CD14-positive monocyte (primary cell): ENCODE results near the gene ELP2. TPM values are rescaled to one million over a fixed set of nuclear protein-coding genes. Genes with fewer than 3 reads are reported as not detected.

ENCODE experiments used
- DNase-seq, 3 donors: peaks; one replicate each; pipeline ENCODE4 v3.0.0-alpha.2; 2011 to 2022
- H2AFZ ChIP-seq: 2 replicates; pipeline ENCODE4 v1.6.0; 2012; ENCODE audit warnings: mild to moderate bottlenecking, low read depth, low read length, inconsistent platforms; ENCODE audit not compliant: insufficient read depth, poor library complexity, severe bottlenecking
- H3K27ac ChIP-seq, 2 donors: 1 replicate in 1 of 2; 2 replicates in 1 of 2; pipeline ENCODE4 v1.5.1; 2012 to 2013; ENCODE audit warnings: low read length in 2 of 2, control low read depth in 1 of 2, inconsistent platforms in 1 of 2, low read depth in 1 of 2, mild to moderate bottlenecking in 1 of 2
- H3K27me3 ChIP-seq, 2 donors: one replicate each; pipeline versions ENCODE4 v1.6.0 to v1.6.1; 2011 to 2013; ENCODE audit warnings: low read length in 2 of 2; ENCODE audit not compliant: control insufficient read depth in 2 of 2, insufficient read depth in 2 of 2
- H3K36me3 ChIP-seq, 2 donors: replicated peaks in 1 of 2; 1 replicate in 1 of 2; 2 replicates in 1 of 2; pipeline versions ENCODE4 v1.5.1 to v1.6.1; 2012 to 2013; ENCODE audit warnings: low read length in 2 of 2, control low read depth in 1 of 2, inconsistent platforms in 1 of 2, mild to moderate bottlenecking in 1 of 2; ENCODE audit not compliant: insufficient read depth in 2 of 2, control insufficient read depth in 1 of 2
- H3K4me1 ChIP-seq, 2 donors: 1 replicate in 1 of 2; 2 replicates in 1 of 2; pipeline versions ENCODE4 v1.5.1 to v1.6.1; 2012 to 2013; ENCODE audit warnings: low read length in 2 of 2, control low read depth in 1 of 2, inconsistent platforms in 1 of 2, mild to moderate bottlenecking in 1 of 2, moderate library complexity in 1 of 2; ENCODE audit not compliant: insufficient read depth in 2 of 2, control insufficient read depth in 1 of 2
- H3K4me2 ChIP-seq: replicated peaks from 2 replicates; pipeline ENCODE3; 2012; ENCODE audit warnings: low read length, moderate library complexity, mild to moderate bottlenecking; ENCODE audit not compliant: poor library complexity, severe bottlenecking; ENCODE audit errors: extremely low read depth
- H3K4me3 ChIP-seq, 3 experiments: fragments of 200-600 bp in 1 of 3; sonication (generic) in 1 of 3; replicated peaks in 1 of 3; 1 replicate in 2 of 3; 2 replicates in 1 of 3; pipeline ENCODE4 v1.5.1; 2011 to 2013; ENCODE audit warnings: low read length in 3 of 3, mild to moderate bottlenecking in 3 of 3, control low read depth in 2 of 3, low read depth in 2 of 3, inconsistent platforms in 1 of 3, moderate library complexity in 1 of 3
- H3K79me2 ChIP-seq: 2 replicates; pipeline ENCODE4 v1.6.0; 2012; ENCODE audit warnings: mild to moderate bottlenecking, control low read depth, inconsistent platforms, low read length, moderate library complexity; ENCODE audit not compliant: insufficient read depth
- H3K9ac ChIP-seq: 2 replicates; pipeline ENCODE4 v1.6.0; 2017; ENCODE audit warnings: low read length, mild to moderate bottlenecking; ENCODE audit not compliant: insufficient read depth, poor library complexity, severe bottlenecking
- H3K9me3 ChIP-seq, 2 donors: replicated peaks in 1 of 2; 1 replicate in 1 of 2; 2 replicates in 1 of 2; pipeline versions ENCODE4 v1.5.1 to v1.6.1; 2012 to 2013; ENCODE audit warnings: low read length in 2 of 2, control low read depth in 1 of 2; ENCODE audit not compliant: control insufficient read depth in 1 of 2, insufficient read depth in 1 of 2
- H4K20me1 ChIP-seq: 2 replicates; pipeline ENCODE4 v1.6.0; 2012; ENCODE audit warnings: mild to moderate bottlenecking, low read length, control low read depth, moderate library complexity; ENCODE audit not compliant: insufficient read depth
- H3K27ac Mint-ChIP-seq, 7 donors: one replicate each; pipeline ENCODE4 v1.8.0; 2020; ENCODE audit warnings: mild to moderate bottlenecking in 7 of 7, mixed read lengths in 7 of 7, moderate library complexity in 6 of 7, inconsistent platforms in 2 of 7
- H3K27me3 Mint-ChIP-seq, 3 donors: one replicate each; pipeline ENCODE4 v1.8.0; 2021 to 2022; ENCODE audit warnings: low read depth in 3 of 3, mild to moderate bottlenecking in 3 of 3, mixed read lengths in 3 of 3, moderate library complexity in 3 of 3, inconsistent platforms in 1 of 3
- H3K36me3 Mint-ChIP-seq, 2 donors: one replicate each; pipeline ENCODE4 v1.8.0; 2020; ENCODE audit warnings: mixed read lengths in 2 of 2, inconsistent platforms in 1 of 2, mild to moderate bottlenecking in 1 of 2
- H3K4me1 Mint-ChIP-seq: one replicate; pipeline ENCODE4 v1.8.0; 2020; ENCODE audit warnings: mild to moderate bottlenecking, mixed read lengths
- H3K4me3 Mint-ChIP-seq, 2 donors: one replicate each; pipeline ENCODE4 v1.8.0; 2020; ENCODE audit warnings: mild to moderate bottlenecking in 2 of 2, mixed read lengths in 2 of 2, moderate library complexity in 1 of 2
- H3K9me3 Mint-ChIP-seq, 7 donors: one replicate each; pipeline ENCODE4 v1.8.0; 2020 to 2022; ENCODE audit warnings: mixed read lengths in 7 of 7, mild to moderate bottlenecking in 6 of 7, moderate library complexity in 6 of 7, inconsistent platforms in 2 of 7
- WGBS: methylation state at CpG from one replicate; pipeline ENCODE4 v1.1.5; 2013; ENCODE audit warnings: missing lambda C conversion rate; ENCODE audit not compliant: insufficient coverage; 5-methylcytosine and 5-hydroxymethylcytosine counted together
- intact Hi-C, 2 donors: fragments of 100-400 bp; cut with micrococcal nuclease; formaldehyde crosslinking; loops; one replicate each; pipeline versions ENCODE4 v1.15.0 to v1.15.1; 2023
- polyA plus RNA-seq, 3 donors: library from polyadenylated mRNA; depleted of rRNA in 1 of 3; unstranded in 2 of 3; stranded (reverse) in 1 of 3; fragments of 300-500 nt in 2 of 3; fragments of >200 nt in 1 of 3; fragmentation: Illumina TruSeq in 2 of 3; gene quantifications; 1 replicate in 2 of 3; 2 replicates in 1 of 3; pipeline ENCODE4 v1.2.3, GENCODE V29; 2012 to 2021
- TF ChIP-seq, protein P1 (sequence below): fragments of 200-600 bp; IDR thresholded peaks from one replicate; pipeline ENCODE4 v1.8.0; 2022; ENCODE audit warnings: antibody characterized with exemption, mild to moderate bottlenecking

The ELP2 gene
- polyA plus RNA-seq, 3 donors = 24.8 to 52.5 (median 27.1) TPM

GRCh38 chr18:36086186-36086585 lies 43.5 kb upstream of the ELP2 start:
- no peak overlapping the region for H3K27ac Mint-ChIP-seq

GRCh38 chr18:36088256-36088655 lies 41.4 kb upstream of the ELP2 start:
- Mint-ChIP-seq H3K4me1 (peaks cover 2% of the 10 kb centered on the region), H3K36me3 (no peaks in the 10 kb centered on the region), H3K27ac (no peak overlapping the region), H3K9me3 (peaks cover 0 to 2% (median 0%) of the 10 kb centered on the region in 7 donors), H3K4me3 (no peak overlapping the region), H3K27me3 (peaks cover 0 to 11% (median 0%) of the 10 kb centered on the region in 3 donors)
- Histone ChIP-seq H2AFZ (no peak overlapping the region), H3K9me3 (no peaks in the 10 kb centered on the region), H3K4me3 (no peak overlapping the region), H3K4me2 (no peak overlapping the region), H3K36me3 (no peaks in the 10 kb centered on the region), H3K79me2 (no peaks in the 10 kb centered on the region), H3K27ac (no peak overlapping the region), H4K20me1 (no peaks in the 10 kb centered on the region), H3K4me1 (no peaks in the 10 kb centered on the region), H3K9ac (no peak overlapping the region), H3K27me3 (no peaks in the 10 kb centered on the region)
- TF ChIP-seq, protein P1, sequence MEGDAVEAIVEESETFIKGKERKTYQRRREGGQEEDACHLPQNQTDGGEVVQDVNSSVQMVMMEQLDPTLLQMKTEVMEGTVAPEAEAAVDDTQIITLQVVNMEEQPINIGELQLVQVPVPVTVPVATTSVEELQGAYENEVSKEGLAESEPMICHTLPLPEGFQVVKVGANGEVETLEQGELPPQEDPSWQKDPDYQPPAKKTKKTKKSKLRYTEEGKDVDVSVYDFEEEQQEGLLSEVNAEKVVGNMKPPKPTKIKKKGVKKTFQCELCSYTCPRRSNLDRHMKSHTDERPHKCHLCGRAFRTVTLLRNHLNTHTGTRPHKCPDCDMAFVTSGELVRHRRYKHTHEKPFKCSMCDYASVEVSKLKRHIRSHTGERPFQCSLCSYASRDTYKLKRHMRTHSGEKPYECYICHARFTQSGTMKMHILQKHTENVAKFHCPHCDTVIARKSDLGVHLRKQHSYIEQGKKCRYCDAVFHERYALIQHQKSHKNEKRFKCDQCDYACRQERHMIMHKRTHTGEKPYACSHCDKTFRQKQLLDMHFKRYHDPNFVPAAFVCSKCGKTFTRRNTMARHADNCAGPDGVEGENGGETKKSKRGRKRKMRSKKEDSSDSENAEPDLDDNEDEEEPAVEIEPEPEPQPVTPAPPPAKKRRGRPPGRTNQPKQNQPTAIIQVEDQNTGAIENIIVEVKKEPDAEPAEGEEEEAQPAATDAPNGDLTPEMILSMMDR = no peak
- no peak for DNase-seq
- no CpG with 5 or more reads among the region's 2 CpGs for WGBS
- intact Hi-C loops = no loop called here

More at GRCh38 chr18:36086186-36086585, 43.5 kb upstream of the ELP2 start:
- H3K9me3 ChIP-seq = no peaks in the 10 kb centered on the region
- DNase-seq = no peak
- H3K9ac ChIP-seq = no peak overlapping the region
- H3K4me3 ChIP-seq = no peak overlapping the region
- H3K4me1 Mint-ChIP-seq = peaks cover 2% of the 10 kb centered on the region
- no peak overlapping the region for H3K4me3 Mint-ChIP-seq
- H3K27me3 Mint-ChIP-seq = peaks cover 0 to 11% (median 0%) of the 10 kb centered on the region in 3 donors
- no peak overlapping the region for H3K27ac ChIP-seq
- no peaks in the 10 kb centered on the region for H3K36me3 ChIP-seq
- no peaks in the 10 kb centered on the region for H3K4me1 ChIP-seq
- intact Hi-C loops = no loop called here
- H3K79me2 ChIP-seq = no peaks in the 10 kb centered on the region
- no peak overlapping the region for H3K4me2 ChIP-seq
- H3K9me3 Mint-ChIP-seq = peaks cover 0 to 7% (median 3%) of the 10 kb centered on the region in 7 donors
- no peaks in the 10 kb centered on the region for H3K36me3 Mint-ChIP-seq
- no peak overlapping the region for H2AFZ ChIP-seq
- TF ChIP-seq, protein P1 = no peak
- H3K27me3 ChIP-seq = no peaks in the 10 kb centered on the region
- no peaks in the 10 kb centered on the region for H4K20me1 ChIP-seq
- 85% methylated on average over 8 of the region's 8 CpGs for WGBS
